Rectal smooth muscle tissue (tissue), 1 donor: ENCODE measurements around the gene MKLN1.

ENCODE experiments used
- H3K27ac ChIP-seq: one replicate; pipeline ENCODE4 v1.7.0; 2013; ENCODE audit warnings: low read depth, low read length, inconsistent platforms
- H3K27me3 ChIP-seq: one replicate; pipeline ENCODE4 v1.7.0; 2013; ENCODE audit warnings: low read length; ENCODE audit not compliant: control insufficient read depth, insufficient read depth
- H3K36me3 ChIP-seq: one replicate; pipeline ENCODE4 v1.7.0; 2013; ENCODE audit warnings: low read length; ENCODE audit not compliant: control insufficient read depth, insufficient read depth
- H3K4me1 ChIP-seq: one replicate; pipeline ENCODE4 v1.7.0; 2013; ENCODE audit warnings: low read length; ENCODE audit not compliant: control insufficient read depth, insufficient read depth
- H3K4me3 ChIP-seq: one replicate; pipeline ENCODE4 v1.7.0; 2013; ENCODE audit warnings: low read length
- H3K9ac ChIP-seq: one replicate; pipeline ENCODE4 v1.7.0; 2013; ENCODE audit warnings: low read length

Gene MKLN1

GRCh38 chr7:131530137-131530536 is 202.5 kb downstream of the MKLN1 start:
- Histone ChIP-seq H3K36me3 (no peaks in the 10 kb centered on the region), H3K9ac (no peak overlapping the region), H3K27me3 (no peaks in the 10 kb centered on the region), H3K27ac (no peak overlapping the region), H3K4me3 (no peak overlapping the region), H3K4me1 (no peaks in the 10 kb centered on the region)

GRCh38 chr7:131532570-131533091 is 205.0 kb downstream of the MKLN1 start:
- Histone ChIP-seq H3K9ac (no peak overlapping the region), H3K4me3 (no peak overlapping the region), H3K4me1 (no peaks in the 10 kb centered on the region), H3K27me3 (no peaks in the 10 kb centered on the region), H3K36me3 (no peaks in the 10 kb centered on the region), H3K27ac (no peak overlapping the region)

GRCh38 chr7:131533151-131533559 is 205.5 kb downstream of the MKLN1 start:
- Histone ChIP-seq H3K27ac (no peak overlapping the region), H3K4me3 (no peak overlapping the region), H3K9ac (no peak overlapping the region), H3K36me3 (no peaks in the 10 kb centered on the region), H3K4me1 (no peaks in the 10 kb centered on the region), H3K27me3 (no peaks in the 10 kb centered on the region)

- no peak overlapping the region for H3K27ac ChIP-seq
- H3K36me3 ChIP-seq, result no peaks in the 10 kb centered on the region
- H3K27me3 ChIP-seq, result no peaks in the 10 kb centered on the region
- H3K4me1 ChIP-seq, result no peaks in the 10 kb centered on the region
- no peak overlapping the region for H3K4me3 ChIP-seq
- no peak overlapping the region for H3K9ac ChIP-seq
These were observed 206.2 kb downstream of the MKLN1 start for GRCh38 chr7:131533566-131534561.

- Histone ChIP-seq H3K9ac (no peak overlapping the region), H3K27ac (no peak overlapping the region), H3K4me1 (peaks cover 9% of the 10 kb centered on the region), H3K4me3 (no peak overlapping the region), H3K27me3 (no peaks in the 10 kb centered on the region), H3K36me3 (no peaks in the 10 kb centered on the region)
These were observed 208.7 kb downstream of the MKLN1 start for GRCh38 chr7:131536361-131536849.

- Histone ChIP-seq H3K4me3 (no peak overlapping the region), H3K4me1 (peaks cover 9% of the 10 kb centered on the region), H3K9ac (no peak overlapping the region), H3K36me3 (no peaks in the 10 kb centered on the region), H3K27me3 (no peaks in the 10 kb centered on the region), H3K27ac (no peak overlapping the region)
These were observed 209.9 kb downstream of the MKLN1 start for GRCh38 chr7:131537571-131537978.

GRCh38 chr7:131538071-131538812 is 210.6 kb downstream of the MKLN1 start:
- Histone ChIP-seq H3K27me3 (no peaks in the 10 kb centered on the region), H3K4me3 (no peak overlapping the region), H3K4me1 (peaks cover 9% of the 10 kb centered on the region), H3K9ac (no peak overlapping the region), H3K27ac (no peak overlapping the region), H3K36me3 (no peaks in the 10 kb centered on the region)

GRCh38 chr7:131538813-131539179 is 211.1 kb downstream of the MKLN1 start:
- Histone ChIP-seq H3K4me1 (peaks cover 9% of the 10 kb centered on the region), H3K36me3 (no peaks in the 10 kb centered on the region), H3K9ac (no peak overlapping the region)

GRCh38 chr7:131540491-131541162 is 213.0 kb downstream of the MKLN1 start:
- Histone ChIP-seq H3K9ac (no peak overlapping the region), H3K27ac (peak overlapping the region; percentile 75), H3K27me3 (no peaks in the 10 kb centered on the region), H3K4me3 (no peak overlapping the region), H3K36me3 (no peaks in the 10 kb centered on the region), H3K4me1 (peaks cover 22% of the 10 kb centered on the region)

More at GRCh38 chr7:131538813-131539179, 211.1 kb downstream of the MKLN1 start:
- Histone ChIP-seq H3K27me3 (no peaks in the 10 kb centered on the region), H3K27ac (no peak overlapping the region), H3K4me3 (no peak overlapping the region)

- H3K36me3 ChIP-seq, result no peaks in the 10 kb centered on the region
- H3K4me1 ChIP-seq, result peaks cover 22% of the 10 kb centered on the region
- H3K27ac ChIP-seq, result no peak overlapping the region
- no peaks in the 10 kb centered on the region for H3K27me3 ChIP-seq
- H3K9ac ChIP-seq, result no peak overlapping the region
- H3K4me3 ChIP-seq, result no peak overlapping the region
These were observed 215.6 kb downstream of the MKLN1 start for GRCh38 chr7:131543298-131543697.

GRCh38 chr7:131544021-131544420 is 216.3 kb downstream of the MKLN1 start:
- Histone ChIP-seq H3K4me3 (no peak overlapping the region), H3K4me1 (peaks cover 22% of the 10 kb centered on the region), H3K27me3 (no peaks in the 10 kb centered on the region), H3K36me3 (no peaks in the 10 kb centered on the region), H3K9ac (no peak overlapping the region), H3K27ac (peak overlapping the region; percentile 74)
